Adipocyte (in vitro differentiated cells): ENCODE results near the gene CREB3.

Source experiments
- DNase-seq: peaks from one replicate; pipeline ENCODE4 v3.0.0-alpha.2; 2015; ENCODE audit warnings: low read depth
- H3K27me3 ChIP-seq: replicated peaks from 2 replicates; pipeline ENCODE4 v1.7.0; 2013; ENCODE audit warnings: mild to moderate bottlenecking, low read length, moderate library complexity; ENCODE audit not compliant: control insufficient read depth, insufficient read depth
- H3K36me3 ChIP-seq: 2 replicates; pipeline ENCODE4 v1.7.0; 2013; ENCODE audit warnings: low read length, mild to moderate bottlenecking, moderate library complexity; ENCODE audit not compliant: control insufficient read depth, insufficient read depth, severe bottlenecking
- H3K4me1 ChIP-seq: 2 replicates; pipeline ENCODE4 v1.7.0; 2013; ENCODE audit warnings: mild to moderate bottlenecking, low read length, moderate library complexity; ENCODE audit not compliant: control insufficient read depth, insufficient read depth
- H3K4me3 ChIP-seq: 2 replicates; pipeline ENCODE4 v1.7.0; 2013; ENCODE audit warnings: mild to moderate bottlenecking, low read length, moderate library complexity
- H3K9ac ChIP-seq: 2 replicates; pipeline ENCODE4 v1.7.0; 2013; ENCODE audit warnings: mild to moderate bottlenecking, low read length, moderate library complexity
- H3K9me3 ChIP-seq: 2 replicates; pipeline ENCODE4 v1.7.0; 2013; ENCODE audit warnings: mild to moderate bottlenecking, low read length, moderate library complexity; ENCODE audit not compliant: control insufficient read depth

The CREB3 gene

DNA sequence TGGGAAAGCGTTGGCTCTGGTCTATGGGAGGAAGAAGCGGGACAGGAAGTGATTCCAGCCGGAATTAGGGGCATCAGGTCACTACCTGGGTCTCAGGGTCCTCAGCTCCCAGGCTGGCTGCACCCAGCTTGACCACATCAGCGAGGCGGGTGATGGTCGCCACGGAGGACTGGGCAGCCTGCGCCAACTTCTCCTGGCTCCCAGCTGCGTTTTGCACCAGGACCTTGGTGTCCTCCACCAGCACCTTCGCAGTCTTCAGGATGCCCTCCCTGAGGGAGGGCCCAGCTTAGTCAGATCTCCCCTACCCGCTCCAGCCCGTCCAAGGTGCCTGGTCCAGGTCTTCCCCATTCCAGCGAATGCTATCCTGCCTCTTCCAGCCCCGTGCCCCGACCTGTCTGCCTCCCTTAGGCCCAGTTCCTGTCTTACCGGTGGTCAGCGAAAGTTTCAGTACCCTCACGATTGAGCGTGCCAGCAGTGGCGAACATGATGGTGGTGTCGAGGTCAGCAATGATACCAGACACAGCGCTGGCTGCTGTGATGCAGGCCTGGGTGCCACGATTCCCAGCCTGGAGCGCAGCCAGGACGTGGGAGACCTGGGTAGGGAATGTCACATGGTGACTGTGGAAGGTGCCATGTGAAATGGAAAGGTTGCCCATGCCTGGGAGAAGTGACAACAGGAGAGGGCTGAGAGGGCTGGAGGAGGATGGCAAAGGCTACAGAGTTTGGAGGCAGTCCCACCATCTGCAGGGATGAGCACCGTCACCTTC lies 28.4 kb upstream of the CREB3 start:
- H3K27me3 ChIP-seq: no peaks in the 10 kb centered on the region
- no peaks in the 10 kb centered on the region for H3K4me1 ChIP-seq
- DNase-seq: no peak
- no peak overlapping the region for H3K4me3 ChIP-seq
- no peaks in the 10 kb centered on the region for H3K9me3 ChIP-seq
- H3K9ac ChIP-seq: no peak overlapping the region
- peaks cover 99% of the 10 kb centered on the region for H3K36me3 ChIP-seq

DNA sequence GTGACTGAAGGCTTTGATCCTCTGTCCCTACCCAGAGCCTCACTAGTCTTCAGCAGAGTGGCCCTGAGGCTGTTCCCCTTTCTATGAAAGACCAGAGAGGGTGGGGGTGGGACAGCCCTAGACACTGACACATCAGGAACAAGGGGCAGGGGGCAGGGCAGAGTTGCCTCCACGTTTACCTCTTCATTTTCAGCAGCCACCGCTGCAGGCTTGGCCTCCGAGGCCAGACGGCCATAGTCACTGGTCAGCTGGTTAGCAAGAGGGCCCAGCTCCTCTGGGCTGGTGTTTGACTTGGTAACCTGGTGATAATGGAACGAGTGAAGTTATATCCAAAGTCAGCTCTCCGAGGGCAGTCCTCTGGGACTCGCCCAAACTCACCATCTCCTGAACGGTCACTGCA lies 27.1 kb upstream of the CREB3 start:
- Histone ChIP-seq H3K4me3 (no peak overlapping the region), H3K36me3 (peaks cover 94% of the 10 kb centered on the region), H3K9ac (no peak overlapping the region), H3K27me3 (no peaks in the 10 kb centered on the region), H3K9me3 (no peaks in the 10 kb centered on the region), H3K4me1 (no peaks in the 10 kb centered on the region)
- no peak for DNase-seq

DNA sequence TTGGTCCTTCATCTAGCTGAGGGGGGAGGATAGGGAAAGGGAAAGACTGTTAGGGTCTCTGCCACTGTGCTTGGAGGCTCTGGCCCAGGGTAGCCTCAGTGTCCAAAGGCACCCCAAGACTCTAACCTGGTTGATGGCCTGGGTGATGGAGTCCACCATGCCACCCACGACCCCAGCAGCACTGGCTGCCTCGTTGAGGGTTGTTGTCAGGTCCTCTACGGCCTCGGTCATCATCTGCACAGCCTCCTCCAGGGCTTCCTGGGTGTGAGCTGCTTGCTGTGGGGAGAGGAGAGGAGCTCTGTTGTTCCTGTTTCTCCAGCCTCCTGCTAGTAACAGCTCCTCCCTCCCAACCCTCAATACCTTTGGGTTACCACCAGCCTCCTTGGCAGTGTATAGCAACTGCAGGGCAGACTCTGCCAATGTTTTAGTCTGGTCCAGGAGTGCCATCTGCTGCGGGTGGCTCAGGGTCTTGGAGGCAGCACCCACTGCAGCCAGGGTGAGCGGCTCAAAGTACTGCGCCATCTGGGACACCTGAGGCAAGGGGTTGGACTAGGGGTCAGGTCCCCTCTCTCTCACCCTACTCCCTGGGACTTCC lies 26.5 kb upstream of the CREB3 start:
- no peaks in the 10 kb centered on the region for H3K27me3 ChIP-seq
- DNase-seq: no peak
- no peak overlapping the region for H3K4me3 ChIP-seq
- no peaks in the 10 kb centered on the region for H3K4me1 ChIP-seq
- no peak overlapping the region for H3K9ac ChIP-seq
- peaks cover 94% of the 10 kb centered on the region for H3K36me3 ChIP-seq
- no peaks in the 10 kb centered on the region for H3K9me3 ChIP-seq

DNA sequence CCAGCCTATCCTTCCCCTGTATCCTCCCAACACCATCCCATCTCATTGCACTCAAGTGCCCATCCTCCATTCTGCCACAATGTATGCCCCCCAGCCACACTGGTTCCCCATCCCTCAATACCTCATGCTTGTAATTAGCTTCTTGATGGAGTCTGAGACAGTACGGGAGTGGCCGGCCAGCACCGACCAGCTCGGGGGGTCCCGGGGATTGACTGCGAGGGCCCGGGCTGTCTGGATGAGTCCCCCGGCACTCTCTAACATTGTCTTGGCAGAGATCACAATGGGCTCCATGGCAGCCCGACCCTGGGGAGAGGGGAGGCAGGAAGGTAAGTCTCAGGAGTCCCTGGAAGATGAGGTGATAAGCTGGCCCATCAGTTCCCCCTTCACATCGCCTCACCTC lies 25.5 kb upstream of the CREB3 start:
- peaks cover 94% of the 10 kb centered on the region for H3K36me3 ChIP-seq

DNA sequence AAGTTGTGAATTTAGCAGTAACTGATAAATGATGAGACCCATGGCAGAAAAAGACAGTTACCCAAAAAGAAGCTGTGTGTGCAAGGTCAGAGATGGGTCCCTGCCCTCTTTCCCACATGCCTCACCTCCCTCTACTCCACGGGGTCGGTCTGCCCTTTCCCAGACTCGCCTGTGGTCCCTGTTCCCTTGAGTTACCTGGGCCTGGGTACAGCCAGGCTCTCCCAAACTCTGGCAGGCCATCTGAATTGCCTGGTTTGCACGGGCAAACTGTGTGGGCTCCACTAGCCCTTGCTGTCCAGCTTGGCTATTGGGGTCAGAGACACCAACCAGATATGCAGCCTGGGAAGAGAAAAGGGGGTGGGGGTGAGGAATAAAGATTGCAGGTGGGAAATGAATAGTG lies 24.3 kb upstream of the CREB3 start:
- H3K4me1 ChIP-seq: no peaks in the 10 kb centered on the region
- H3K27me3 ChIP-seq: no peaks in the 10 kb centered on the region
- H3K4me3 ChIP-seq: no peak overlapping the region
- DNase-seq: no peak
- H3K9me3 ChIP-seq: no peaks in the 10 kb centered on the region
- no peak overlapping the region for H3K9ac ChIP-seq
- peaks cover 96% of the 10 kb centered on the region for H3K36me3 ChIP-seq

More for the DNA sequence above, 25.5 kb upstream of the CREB3 start:
- Histone ChIP-seq H3K9me3 (no peaks in the 10 kb centered on the region), H3K4me3 (no peak overlapping the region), H3K4me1 (no peaks in the 10 kb centered on the region), H3K27me3 (no peaks in the 10 kb centered on the region), H3K9ac (no peak overlapping the region)
- no peak for DNase-seq

DNA sequence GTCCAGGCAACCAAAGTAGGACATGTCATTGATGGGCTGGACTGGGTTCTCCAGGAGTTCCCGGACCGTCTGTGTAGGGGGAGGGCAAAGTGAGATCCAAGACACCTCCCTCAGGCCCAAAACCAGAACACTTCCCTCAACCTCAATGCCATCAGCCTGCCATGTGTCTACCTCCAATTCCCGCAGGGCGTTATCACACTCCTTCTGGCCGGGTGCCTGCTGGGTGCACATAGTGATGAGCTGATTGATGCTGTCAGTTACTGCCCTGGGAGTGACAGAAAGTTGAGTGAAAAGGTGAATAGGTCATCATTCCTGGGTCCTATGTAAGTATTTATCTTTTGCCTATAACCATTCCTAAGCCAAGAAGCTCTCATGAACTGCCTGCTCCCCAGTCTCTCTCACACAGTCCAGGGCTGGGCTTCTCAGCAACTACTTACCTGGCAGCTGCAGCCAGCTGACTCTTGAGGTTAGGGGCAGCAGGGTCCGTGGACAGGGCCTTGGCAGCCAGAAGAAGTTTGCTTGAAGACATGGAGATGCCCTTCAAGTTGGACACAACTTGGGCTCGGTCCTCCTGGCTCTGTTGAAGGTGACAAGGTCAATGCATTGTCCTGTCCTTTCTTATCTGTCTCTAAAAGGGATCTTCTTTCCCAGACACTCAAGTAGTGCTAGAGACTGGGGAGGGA lies 21.5 kb upstream of the CREB3 start:
- peaks cover 96% of the 10 kb centered on the region for H3K36me3 ChIP-seq
- no peaks in the 10 kb centered on the region for H3K4me1 ChIP-seq
- H3K9me3 ChIP-seq: no peaks in the 10 kb centered on the region
- DNase-seq: no peak
- H3K4me3 ChIP-seq: no peak overlapping the region
- no peak overlapping the region for H3K9ac ChIP-seq
- no peaks in the 10 kb centered on the region for H3K27me3 ChIP-seq

DNA sequence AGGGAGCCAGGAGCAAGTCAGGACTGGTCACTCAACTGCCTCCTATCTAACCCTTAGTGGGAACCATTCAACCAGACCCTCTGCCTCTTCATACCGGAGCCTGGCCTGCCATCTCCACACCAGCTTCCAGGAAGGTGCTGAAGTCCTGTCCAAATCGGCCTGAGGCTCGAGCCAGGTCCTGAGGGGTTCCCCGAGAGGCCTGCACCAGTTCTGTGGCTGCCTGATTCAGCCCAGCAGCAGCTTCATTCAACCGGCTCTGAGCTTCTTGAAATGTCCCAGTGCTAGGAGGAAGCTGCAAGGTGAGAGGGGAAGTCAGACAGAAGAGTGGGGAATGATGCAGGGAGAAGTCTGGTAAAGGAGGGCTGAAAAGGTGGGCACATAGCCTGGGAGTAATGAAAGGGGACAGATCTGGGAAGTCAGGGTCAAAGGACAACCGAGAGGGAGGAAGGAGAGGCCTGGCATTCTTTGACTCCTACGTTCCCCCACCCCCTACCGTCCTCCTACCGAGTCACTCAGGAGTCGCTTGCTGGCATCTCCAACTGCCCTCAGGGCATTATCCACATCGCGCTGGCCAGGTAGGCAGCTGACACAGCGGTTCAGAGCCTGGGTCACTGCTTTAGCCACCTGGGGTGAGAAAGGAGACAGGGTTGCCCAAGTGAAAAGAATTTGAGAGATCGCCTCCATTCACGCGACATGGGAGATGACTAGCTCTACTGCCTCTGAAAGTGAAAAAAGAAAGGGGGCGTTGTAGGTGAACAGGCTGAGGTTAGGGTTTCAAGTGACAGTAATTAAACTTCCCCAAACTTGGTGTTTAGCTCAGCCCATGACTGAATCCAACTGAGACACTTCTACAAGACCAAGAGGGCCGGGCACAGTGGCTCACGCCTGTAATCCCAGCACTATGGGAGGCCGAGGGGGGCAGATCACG lies 20.7 kb upstream of the CREB3 start:
- no peaks in the 10 kb centered on the region for H3K27me3 ChIP-seq
- H3K9ac ChIP-seq: no peak overlapping the region
- no peaks in the 10 kb centered on the region for H3K4me1 ChIP-seq
- H3K36me3 ChIP-seq: peaks cover 96% of the 10 kb centered on the region
- H3K9me3 ChIP-seq: no peaks in the 10 kb centered on the region
- H3K4me3 ChIP-seq: no peak overlapping the region
- no peak for DNase-seq

DNA sequence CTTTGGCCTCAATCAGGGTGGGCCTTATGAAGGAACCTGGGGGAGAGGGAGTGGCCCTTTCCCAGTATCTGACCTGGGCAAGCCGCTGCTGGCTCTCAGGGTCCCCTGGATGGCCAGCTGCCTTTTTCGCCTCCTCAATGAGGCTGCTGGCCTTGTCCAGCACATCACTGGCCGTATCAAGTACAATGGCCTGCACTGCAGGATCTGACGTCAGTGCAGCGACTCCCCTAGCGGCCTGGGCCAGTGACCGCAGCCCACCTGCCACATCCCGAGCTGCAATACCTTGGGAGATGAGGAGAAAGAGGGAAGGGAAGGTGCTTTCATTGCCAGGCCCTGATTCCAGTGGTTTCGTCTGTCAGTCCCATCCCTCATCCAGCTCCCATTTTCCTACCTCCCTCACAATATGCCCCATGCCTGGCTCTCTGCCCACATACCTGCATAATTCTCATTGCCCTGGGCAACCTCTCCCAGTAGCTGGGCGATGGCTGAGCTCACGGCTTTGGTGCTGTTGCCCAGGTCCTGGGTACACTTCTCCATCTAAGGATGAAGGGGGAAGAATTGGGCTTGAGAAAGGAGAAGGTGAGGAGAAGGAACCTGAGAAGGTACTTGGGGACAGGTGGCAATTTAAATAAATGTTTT lies 19.6 kb upstream of the CREB3 start:
- Histone ChIP-seq H3K4me1 (no peaks in the 10 kb centered on the region), H3K36me3 (peaks cover 96% of the 10 kb centered on the region), H3K9me3 (no peaks in the 10 kb centered on the region), H3K9ac (no peak overlapping the region), H3K27me3 (no peaks in the 10 kb centered on the region), H3K4me3 (no peak overlapping the region)
- no peak for DNase-seq

DNA sequence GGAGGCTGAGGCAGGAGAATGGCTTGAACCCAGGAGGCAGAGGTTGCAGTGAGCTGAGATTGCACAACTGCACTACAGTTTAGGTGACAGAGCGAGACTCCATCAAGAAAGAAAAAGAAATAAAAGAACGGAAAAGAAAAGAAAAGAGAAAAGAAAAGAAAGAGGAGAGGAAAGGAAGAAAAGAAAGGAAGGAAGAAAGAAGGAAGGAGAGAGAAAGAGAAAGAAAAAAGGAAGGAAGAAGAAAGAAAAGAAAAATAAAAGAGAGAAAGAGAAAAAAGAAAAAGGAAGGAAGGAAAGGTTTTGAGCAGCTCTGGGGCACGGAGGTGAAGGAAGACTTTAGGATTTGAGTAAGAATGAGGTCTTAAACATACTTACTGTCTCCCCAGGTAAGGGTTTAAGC lies 18.9 kb upstream of the CREB3 start:
- Histone ChIP-seq H3K9me3 (no peaks in the 10 kb centered on the region), H3K4me3 (no peak overlapping the region), H3K4me1 (no peaks in the 10 kb centered on the region), H3K9ac (no peak overlapping the region), H3K27me3 (no peaks in the 10 kb centered on the region), H3K36me3 (peaks cover 96% of the 10 kb centered on the region)
- no peak for DNase-seq

DNA sequence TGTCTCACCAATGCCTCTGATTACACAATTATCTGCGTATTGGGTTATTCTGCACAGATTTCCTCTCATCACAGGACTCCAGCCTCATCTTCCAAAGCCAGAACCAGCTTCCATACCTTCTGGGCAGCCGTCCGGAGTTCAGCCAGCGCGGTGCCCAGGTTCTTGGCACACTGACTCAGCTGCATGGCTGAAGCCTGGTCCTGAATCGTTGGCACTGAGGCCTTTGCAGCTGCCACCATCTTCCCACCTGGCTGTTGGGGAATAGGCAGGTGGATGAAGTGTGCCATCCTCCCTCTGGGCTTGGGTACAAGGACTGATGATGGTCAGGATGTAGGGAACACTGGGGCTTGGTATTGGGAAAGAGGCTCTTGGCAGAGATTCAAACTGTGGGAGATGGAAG lies 18.3 kb upstream of the CREB3 start:
- Histone ChIP-seq H3K9me3 (no peaks in the 10 kb centered on the region), H3K36me3 (peaks cover 96% of the 10 kb centered on the region), H3K9ac (no peak overlapping the region), H3K4me1 (no peaks in the 10 kb centered on the region), H3K4me3 (no peak overlapping the region), H3K27me3 (no peaks in the 10 kb centered on the region)
- no peak for DNase-seq
